Uterus (tissue), 2 donors: ENCODE data around the gene ASIC2.

Experiments
- POLR2A ChIP-seq, 2 donors: fragments of 450-650 bp; IDR thresholded peaks; one replicate each; pipeline ENCODE4 v1.6.1; 2016; ENCODE audit warnings: antibody characterized with exemption in 2 of 2, mild to moderate bottlenecking in 1 of 2, moderate library complexity in 1 of 2
- TF ChIP-seq, protein P1 (sequence below), 4 experiments: fragments of 200-600 bp in 2 of 4; fragments of 450-650 bp in 2 of 4; sonication (generic) in 2 of 4; IDR thresholded peaks; one replicate each; pipeline ENCODE4 v1.5.1; 2016 to 2019; ENCODE audit warnings: antibody characterized with exemption in 4 of 4, mild to moderate bottlenecking in 2 of 4, moderate library complexity in 1 of 4

DNA sequence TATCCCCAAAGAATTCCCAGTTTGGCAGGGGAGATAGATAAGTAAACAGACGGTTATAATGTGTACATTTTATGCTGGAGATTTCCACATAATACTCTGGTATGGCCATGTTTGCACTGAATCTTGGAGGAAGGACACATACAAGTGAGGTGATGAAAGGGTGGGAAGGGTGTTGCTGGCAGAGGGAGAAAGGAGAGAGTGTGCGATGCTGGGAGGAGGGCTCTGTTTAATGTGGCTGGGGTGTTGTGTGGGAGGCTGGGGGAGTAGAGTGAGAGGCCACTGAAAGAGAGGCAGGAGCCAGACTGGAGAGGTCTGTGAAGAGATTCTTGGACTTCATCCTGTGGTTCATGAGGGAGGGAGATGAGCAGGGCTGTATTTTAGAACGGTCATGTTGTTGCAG, 213.9 kb downstream of the ASIC2 start:
- TF ChIP-seq, protein P1, sequence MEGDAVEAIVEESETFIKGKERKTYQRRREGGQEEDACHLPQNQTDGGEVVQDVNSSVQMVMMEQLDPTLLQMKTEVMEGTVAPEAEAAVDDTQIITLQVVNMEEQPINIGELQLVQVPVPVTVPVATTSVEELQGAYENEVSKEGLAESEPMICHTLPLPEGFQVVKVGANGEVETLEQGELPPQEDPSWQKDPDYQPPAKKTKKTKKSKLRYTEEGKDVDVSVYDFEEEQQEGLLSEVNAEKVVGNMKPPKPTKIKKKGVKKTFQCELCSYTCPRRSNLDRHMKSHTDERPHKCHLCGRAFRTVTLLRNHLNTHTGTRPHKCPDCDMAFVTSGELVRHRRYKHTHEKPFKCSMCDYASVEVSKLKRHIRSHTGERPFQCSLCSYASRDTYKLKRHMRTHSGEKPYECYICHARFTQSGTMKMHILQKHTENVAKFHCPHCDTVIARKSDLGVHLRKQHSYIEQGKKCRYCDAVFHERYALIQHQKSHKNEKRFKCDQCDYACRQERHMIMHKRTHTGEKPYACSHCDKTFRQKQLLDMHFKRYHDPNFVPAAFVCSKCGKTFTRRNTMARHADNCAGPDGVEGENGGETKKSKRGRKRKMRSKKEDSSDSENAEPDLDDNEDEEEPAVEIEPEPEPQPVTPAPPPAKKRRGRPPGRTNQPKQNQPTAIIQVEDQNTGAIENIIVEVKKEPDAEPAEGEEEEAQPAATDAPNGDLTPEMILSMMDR (IDR thresholded peaks at IDR 0.05), result no peak
- TF ChIP-seq POLR2A (IDR thresholded peaks at IDR 0.05), result no peak
